Measurements from ENCODE around the gene LAMP5.

Gene LAMP5

GRCh38 chr20:9478771-9479170 lies 35.6 kb upstream of the LAMP5 start:
- Histone ChIP-seq H2AFZ (ENCODE audit: low read length) (no peak overlapping the region), H3K9ac (ENCODE audit: low read length) (no peak overlapping the region), H3K36me3 (ENCODE audit: insufficient read depth, low read length) (no peaks in the 10 kb centered on the region), H3K79me2 (ENCODE audit: insufficient read depth, low read length) (no peaks in the 10 kb centered on the region), H4K20me1 (ENCODE audit: insufficient read depth, low read length) (no peaks in the 10 kb centered on the region), H3K4me1 (ENCODE audit: insufficient read depth, low read length, severe bottlenecking) (no peaks in the 10 kb centered on the region), H3K9me2 (ENCODE audit: low read depth, low read length) (no peaks in the 10 kb centered on the region), H3F3A (ENCODE audit: insufficient read depth, low read length) (no peaks in the 10 kb centered on the region), H3K27me3 (ENCODE audit: insufficient read depth, low read length) (0 out of 2 replicates have a peak, but pooled peaks cover 4% of the 10 kb centered on the region), H3K4me3 (ENCODE audit: low read depth, low read length, poor library complexity, severe bottlenecking) (no peak overlapping the region), H3K9me3 (ENCODE audit: low read length) (no peaks in the 10 kb centered on the region), H3K27ac (ENCODE audit: low read depth, low read length, poor library complexity, severe bottlenecking) (no peak overlapping the region), H3K4me2 (ENCODE audit: low read length) (no peak overlapping the region)
- TF ChIP-seq CTCF (IDR thresholded peaks at IDR 0.05; ENCODE audit: low read length) (no peak), EZH2 (IDR thresholded peaks at IDR 0.05; ENCODE audit: borderline replicate concordance, low read length) (no peak)

- H3K9me2 ChIP-seq (ENCODE audit: low read depth, low read length) = no peaks in the 10 kb centered on the region
- TF ChIP-seq CTCF (IDR thresholded peaks at IDR 0.05; ENCODE audit: low read length) (no peak), EZH2 (IDR thresholded peaks at IDR 0.05; ENCODE audit: borderline replicate concordance, low read length) (no peak)
- no peaks in the 10 kb centered on the region for H4K20me1 ChIP-seq (ENCODE audit: insufficient read depth, low read length)
- no peaks in the 10 kb centered on the region for H3K9me3 ChIP-seq (ENCODE audit: low read length)
- H3K4me3 ChIP-seq (ENCODE audit: low read depth, low read length, poor library complexity, severe bottlenecking) = no peak overlapping the region
- H3K4me1 ChIP-seq (ENCODE audit: insufficient read depth, low read length, severe bottlenecking) = no peaks in the 10 kb centered on the region
- no peak overlapping the region for H3K4me2 ChIP-seq (ENCODE audit: low read length)
- H3K9ac ChIP-seq (ENCODE audit: low read length) = no peak overlapping the region
- no peak overlapping the region for H3K27ac ChIP-seq (ENCODE audit: low read depth, low read length, poor library complexity, severe bottlenecking)
- H3K36me3 ChIP-seq (ENCODE audit: insufficient read depth, low read length) = no peaks in the 10 kb centered on the region
- no peak overlapping the region for H2AFZ ChIP-seq (ENCODE audit: low read length)
- H3K27me3 ChIP-seq (ENCODE audit: insufficient read depth, low read length) = 0 out of 2 replicates have a peak, but pooled peaks cover 4% of the 10 kb centered on the region
- H3F3A ChIP-seq (ENCODE audit: insufficient read depth, low read length) = no peaks in the 10 kb centered on the region
- H3K79me2 ChIP-seq (ENCODE audit: insufficient read depth, low read length) = no peaks in the 10 kb centered on the region
Measured at GRCh38 chr20:9480066-9480465, 34.3 kb upstream of the LAMP5 start.

GRCh38 chr20:9482180-9482579 lies 32.2 kb upstream of the LAMP5 start:
- H3K4me2 ChIP-seq (ENCODE audit: low read length) = no peak overlapping the region
- H3K27ac ChIP-seq (ENCODE audit: low read depth, low read length, poor library complexity, severe bottlenecking) = no peak overlapping the region
- H3K9ac ChIP-seq (ENCODE audit: low read length) = no peak overlapping the region
- H3K9me3 ChIP-seq (ENCODE audit: low read length) = no peaks in the 10 kb centered on the region
- H3K79me2 ChIP-seq (ENCODE audit: insufficient read depth, low read length) = no peaks in the 10 kb centered on the region
- H3K4me1 ChIP-seq (ENCODE audit: insufficient read depth, low read length, severe bottlenecking) = no peaks in the 10 kb centered on the region
- H4K20me1 ChIP-seq (ENCODE audit: insufficient read depth, low read length) = no peaks in the 10 kb centered on the region
- TF ChIP-seq CTCF (IDR thresholded peaks at IDR 0.05; ENCODE audit: low read length) (no peak), EZH2 (IDR thresholded peaks at IDR 0.05; ENCODE audit: borderline replicate concordance, low read length) (no peak)
- H3K36me3 ChIP-seq (ENCODE audit: insufficient read depth, low read length) = no peaks in the 10 kb centered on the region
- H3K9me2 ChIP-seq (ENCODE audit: low read depth, low read length) = no peaks in the 10 kb centered on the region
- H3K27me3 ChIP-seq (ENCODE audit: insufficient read depth, low read length) = no peaks in the 10 kb centered on the region
- H2AFZ ChIP-seq (ENCODE audit: low read length) = no peak overlapping the region
- H3F3A ChIP-seq (ENCODE audit: insufficient read depth, low read length) = no peaks in the 10 kb centered on the region
- no peak overlapping the region for H3K4me3 ChIP-seq (ENCODE audit: low read depth, low read length, poor library complexity, severe bottlenecking)

Data from OCI-LY1 (cell line).